GM20000 (cell line): ENCODE data around the gene DHX9.

Experiments used
- DNase-seq: peaks from one replicate; pipeline ENCODE4 v3.0.0; 2012; ENCODE audit warnings: low spot score
- CTCF ChIP-seq: IDR thresholded peaks from 2 replicates; pipeline ENCODE4 v1.5.1; 2012; ENCODE audit warnings: mild to moderate bottlenecking, control low read depth; ENCODE audit errors: extremely low read depth, missing control alignments

The DHX9 gene

DNA sequence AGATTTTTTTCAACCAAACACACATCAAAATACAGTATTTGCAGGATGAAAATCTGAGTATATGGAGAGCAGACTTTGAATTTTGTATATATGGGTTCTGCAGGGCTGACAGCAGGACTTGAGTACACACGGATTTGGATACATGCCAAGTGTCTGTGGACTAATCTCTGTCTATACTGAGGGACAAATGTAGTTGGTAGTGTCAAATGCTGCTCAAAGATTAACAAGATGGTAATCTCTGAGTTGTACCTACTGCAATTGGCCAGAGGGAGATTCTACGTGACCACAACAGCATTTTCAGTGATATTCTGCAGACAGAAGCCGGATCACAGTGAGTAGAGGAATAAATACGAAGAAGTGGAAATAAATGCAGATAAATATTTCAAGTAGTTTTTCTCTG is 70.4 kb downstream of the DHX9 start:
- no peak for TF ChIP-seq CTCF
- no peak for DNase-seq

DNA sequence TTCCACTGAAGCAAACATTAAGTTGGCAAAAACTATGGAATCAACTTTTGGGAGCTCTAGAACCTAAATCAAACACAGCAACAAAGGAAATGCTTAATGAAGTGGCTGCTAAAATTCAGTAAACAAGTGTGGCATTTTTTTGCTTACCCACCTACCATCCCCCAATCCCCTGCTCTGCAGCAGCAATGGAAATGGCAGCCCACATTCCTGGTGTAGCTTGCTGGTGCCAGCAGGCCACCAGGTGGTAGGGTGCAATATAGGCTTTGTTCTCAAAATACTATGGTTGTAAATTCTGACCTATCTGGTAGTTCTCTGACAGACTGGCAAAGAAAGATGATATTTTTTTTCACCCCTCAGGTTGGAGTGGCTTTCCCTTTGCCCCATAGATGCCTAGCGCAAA is 71.0 kb downstream of the DHX9 start:
- DNase-seq, result no peak
- TF ChIP-seq CTCF, result no peak

- TF ChIP-seq CTCF, result no peak
- no peak for DNase-seq
These were observed 74.3 kb downstream of the DHX9 start for GRCh38 chr1:182913401-182913800.

DNA sequence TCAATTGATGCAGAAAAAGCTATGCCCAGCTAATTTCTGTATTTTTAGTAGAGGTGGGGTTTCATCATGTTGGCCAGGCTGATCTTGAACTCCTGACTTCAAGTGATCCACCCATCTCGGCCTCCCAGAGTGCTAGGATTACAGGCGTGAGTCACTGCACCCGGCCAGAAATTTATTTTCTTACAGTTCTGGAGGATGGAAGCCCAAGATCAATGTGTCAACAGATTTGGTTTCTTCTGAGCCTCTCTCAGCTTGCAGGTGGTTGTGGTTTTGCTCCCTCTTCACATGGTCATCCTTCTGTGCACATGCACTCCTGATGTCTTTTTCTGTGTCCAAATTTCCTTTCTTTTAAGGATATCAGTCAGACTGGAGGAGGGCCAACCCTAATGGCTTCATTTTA is 78.2 kb downstream of the DHX9 start:
- TF ChIP-seq CTCF, result no peak
- DNase-seq, result no peak

DNA sequence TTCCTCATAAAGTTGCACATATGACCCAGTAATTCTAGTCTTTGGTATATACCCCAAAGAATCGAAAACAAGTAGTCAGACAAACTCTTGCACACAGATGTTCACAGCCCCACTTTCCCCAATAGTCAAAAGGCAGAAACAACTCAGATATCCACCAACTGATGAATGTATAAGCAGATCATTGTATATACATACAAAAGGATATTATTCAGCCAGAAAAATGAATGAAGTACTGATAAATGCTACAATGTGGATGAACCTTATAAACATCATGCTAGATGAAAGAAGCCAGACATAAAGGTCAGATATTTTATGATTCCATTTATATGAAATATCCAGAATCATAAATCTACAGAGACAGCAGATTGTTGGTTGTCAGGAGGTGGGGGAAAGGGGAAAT is 86.5 kb downstream of the DHX9 start:
- DNase-seq, result no peak
- no peak for TF ChIP-seq CTCF

GRCh38 chr1:182927693-182928433 is 88.7 kb downstream of the DHX9 start:
- no peak for TF ChIP-seq CTCF
- no peak for DNase-seq

DNA sequence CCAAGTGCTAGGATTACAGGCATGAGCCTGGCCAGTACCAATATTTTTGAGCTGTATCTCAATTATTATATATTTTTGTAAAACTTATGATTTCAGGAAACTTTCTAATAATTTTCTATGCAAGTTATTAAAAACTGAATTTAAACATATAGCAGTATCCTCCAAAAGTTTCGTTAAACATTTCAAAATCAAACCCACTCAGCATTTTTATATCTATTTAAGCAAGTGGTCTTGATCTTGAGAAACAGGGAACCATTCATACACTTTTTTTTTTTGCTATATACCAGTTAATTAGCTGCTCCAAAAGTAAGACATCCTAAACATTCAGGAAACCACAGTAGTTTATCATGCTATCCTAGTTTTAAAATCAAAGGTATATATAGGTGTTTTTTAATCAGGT is 91.8 kb downstream of the DHX9 start:
- no peak for DNase-seq
- no peak for TF ChIP-seq CTCF
